Mucosa of stomach (tissue), 1 donor: ENCODE measurements around the gene CPLX3.
A peak's percentile ranks its signal among the peaks of the same experiment; 100 is the strongest.

Source experiments
- H3K27me3 ChIP-seq: one replicate; pipeline ENCODE4 v1.7.0; 2013; ENCODE audit warnings: mild to moderate bottlenecking, low read length; ENCODE audit not compliant: control insufficient read depth, insufficient read depth
- H3K36me3 ChIP-seq: one replicate; pipeline ENCODE4 v1.7.0; 2013; ENCODE audit warnings: low read length; ENCODE audit not compliant: control insufficient read depth, insufficient read depth
- H3K4me1 ChIP-seq: one replicate; pipeline ENCODE4 v1.7.0; 2013; ENCODE audit warnings: mild to moderate bottlenecking, low read length; ENCODE audit not compliant: control insufficient read depth, insufficient read depth
- H3K4me3 ChIP-seq: one replicate; pipeline ENCODE4 v1.7.0; 2013; ENCODE audit warnings: low read length
- H3K9ac ChIP-seq: one replicate; pipeline ENCODE4 v1.7.0; 2013; ENCODE audit warnings: mild to moderate bottlenecking, low read length, moderate library complexity
- H3K9me3 ChIP-seq: one replicate; pipeline ENCODE4 v1.7.0; 2013; ENCODE audit warnings: mild to moderate bottlenecking, low read length, moderate library complexity; ENCODE audit not compliant: control insufficient read depth
- donor health status: Pancreatic carcinoma.

Gene CPLX3

GRCh38 chr15:74790080-74790916, 36.1 kb upstream of the CPLX3 start:
- Histone ChIP-seq H3K9ac (peak overlapping the region; percentile 61), H3K4me3 (no peak overlapping the region), H3K4me1 (peaks cover 80% of the 10 kb centered on the region), H3K27me3 (no peaks in the 10 kb centered on the region), H3K36me3 (no peaks in the 10 kb centered on the region), H3K9me3 (no peaks in the 10 kb centered on the region)

DNA sequence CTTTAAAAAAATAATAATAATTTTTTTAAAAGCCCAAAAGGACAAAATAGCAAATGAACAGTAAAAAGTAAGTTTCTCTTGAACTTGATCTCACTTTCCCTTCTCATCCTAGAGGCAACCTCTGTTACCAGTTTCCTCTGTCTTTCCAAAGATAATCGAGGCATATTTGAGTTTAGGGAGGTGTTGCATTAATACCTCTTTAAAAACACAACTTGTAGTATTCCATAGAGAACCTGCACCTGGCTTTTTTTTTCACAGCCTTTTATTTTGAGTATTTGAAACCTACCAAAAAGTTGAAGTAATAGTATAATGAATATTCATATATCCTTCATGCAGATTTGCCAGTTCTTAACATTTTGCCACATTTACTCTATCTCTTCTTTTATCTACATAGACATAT, 35.4 kb upstream of the CPLX3 start:
- peaks cover 78% of the 10 kb centered on the region for H3K4me1 ChIP-seq
- H3K27me3 ChIP-seq = no peaks in the 10 kb centered on the region
- no peaks in the 10 kb centered on the region for H3K9me3 ChIP-seq
- peak overlapping the region; percentile 61 for H3K9ac ChIP-seq
- H3K36me3 ChIP-seq = no peaks in the 10 kb centered on the region
- H3K4me3 ChIP-seq = no peak overlapping the region

DNA sequence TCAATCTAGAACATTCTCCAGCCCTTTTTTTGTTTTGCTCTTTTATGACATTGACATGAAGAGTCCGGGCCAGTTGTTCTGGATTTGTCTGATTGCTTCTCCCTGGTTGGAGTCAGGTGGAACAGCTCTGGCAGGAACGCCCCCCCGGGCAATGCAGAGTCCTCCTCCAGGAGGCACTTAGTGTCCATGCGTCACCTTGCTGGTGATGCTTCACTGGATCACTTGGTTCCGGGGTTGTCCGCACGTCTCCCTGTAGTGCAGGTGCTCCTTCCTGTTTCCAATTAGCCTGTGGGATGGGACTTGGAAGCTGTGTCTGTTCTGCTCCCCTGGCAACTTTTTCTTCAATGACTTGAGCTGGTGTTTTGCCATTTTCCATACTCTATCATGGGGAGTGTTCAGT, 34.8 kb upstream of the CPLX3 start:
- Histone ChIP-seq H3K9ac (no peak overlapping the region), H3K36me3 (no peaks in the 10 kb centered on the region), H3K4me3 (no peak overlapping the region), H3K4me1 (peaks cover 71% of the 10 kb centered on the region), H3K27me3 (no peaks in the 10 kb centered on the region), H3K9me3 (no peaks in the 10 kb centered on the region)

DNA sequence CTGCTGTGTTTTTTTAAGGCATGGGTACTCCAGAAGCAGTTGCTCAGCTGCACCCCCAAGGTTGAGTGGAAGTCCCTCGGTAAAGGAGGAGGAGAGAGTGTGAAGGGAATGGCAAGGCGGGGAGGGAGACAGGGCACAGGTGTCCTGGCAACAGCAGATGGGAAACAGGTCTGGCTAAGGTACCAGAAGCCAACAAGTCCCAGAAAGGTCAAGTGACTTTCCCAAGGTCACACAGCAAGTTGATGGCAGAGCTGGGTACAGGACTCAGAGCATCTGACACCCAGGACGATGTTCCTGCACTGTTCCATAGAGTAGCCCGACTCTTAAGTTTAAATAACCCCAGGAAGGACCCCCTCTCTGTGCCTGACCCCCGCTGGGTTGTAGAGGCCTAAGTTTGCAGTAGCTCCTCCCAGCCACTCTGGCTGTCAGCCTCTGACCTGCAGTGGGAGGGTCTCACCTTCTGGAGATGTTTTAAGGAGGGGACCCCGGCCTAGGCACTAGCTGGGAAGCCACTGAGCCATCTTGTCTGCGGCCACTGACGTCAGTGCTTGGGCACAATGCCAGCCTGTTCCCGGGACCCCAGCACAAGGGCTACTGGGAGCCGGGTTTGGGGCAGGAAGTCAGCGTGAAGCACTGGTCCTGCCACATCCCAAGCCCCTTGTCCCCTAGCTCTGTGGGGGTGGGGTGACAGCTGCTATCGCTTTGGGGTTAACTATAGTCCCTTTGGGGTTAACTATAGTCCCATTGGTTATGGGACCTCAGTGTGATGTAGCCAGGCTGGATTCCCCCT, 34.0 kb upstream of the CPLX3 start:
- Histone ChIP-seq H3K27me3 (no peaks in the 10 kb centered on the region), H3K4me3 (no peak overlapping the region), H3K4me1 (peaks cover 64% of the 10 kb centered on the region), H3K36me3 (no peaks in the 10 kb centered on the region), H3K9ac (no peak overlapping the region), H3K9me3 (no peaks in the 10 kb centered on the region)

DNA sequence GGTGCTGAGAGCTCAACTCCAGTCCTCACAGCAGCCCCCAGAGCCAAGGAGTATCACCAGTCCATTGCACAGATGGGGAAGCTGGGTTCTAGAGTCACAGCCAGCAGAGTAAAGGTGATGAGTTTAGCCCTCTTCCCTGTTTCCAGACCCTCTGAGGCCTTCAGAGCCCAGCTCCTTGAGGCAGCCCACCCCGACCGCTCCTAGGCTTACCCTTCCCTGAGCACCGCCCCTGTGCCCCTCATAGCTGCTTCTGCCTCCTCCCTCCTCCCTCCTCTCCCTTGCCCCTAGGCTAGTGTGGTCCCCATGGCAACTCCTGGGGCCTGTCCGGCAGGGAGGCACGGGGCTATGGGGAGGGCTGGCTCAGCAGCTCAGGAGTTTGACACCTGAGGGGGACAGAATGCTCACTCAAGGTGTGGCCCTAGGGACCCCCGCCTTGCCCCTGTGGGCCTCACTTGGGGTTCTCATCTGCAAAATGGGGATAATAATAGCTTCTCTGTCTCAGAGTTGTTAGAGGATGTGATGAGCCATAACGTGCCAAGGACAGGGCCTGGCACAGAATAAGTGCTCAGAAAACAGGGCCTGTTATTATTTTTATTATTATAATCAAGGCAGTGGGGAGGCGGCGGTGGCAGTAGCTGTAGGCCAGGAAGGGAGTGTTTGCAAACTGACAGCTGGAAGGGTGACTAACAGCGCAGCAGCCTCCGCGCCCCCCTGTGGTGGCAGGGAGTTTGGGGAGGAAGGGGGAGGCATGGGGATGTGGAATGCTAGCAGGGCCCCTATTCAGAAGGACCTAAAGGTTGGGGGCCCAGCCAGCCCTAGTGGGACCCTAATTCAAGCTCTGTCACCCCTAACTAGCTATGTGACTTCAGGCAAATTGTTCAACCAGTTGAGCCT, 33.0 kb upstream of the CPLX3 start:
- peaks cover 62% of the 10 kb centered on the region for H3K4me1 ChIP-seq
- no peaks in the 10 kb centered on the region for H3K36me3 ChIP-seq
- H3K4me3 ChIP-seq = no peak overlapping the region
- H3K9ac ChIP-seq = no peak overlapping the region
- no peaks in the 10 kb centered on the region for H3K27me3 ChIP-seq
- no peaks in the 10 kb centered on the region for H3K9me3 ChIP-seq

DNA sequence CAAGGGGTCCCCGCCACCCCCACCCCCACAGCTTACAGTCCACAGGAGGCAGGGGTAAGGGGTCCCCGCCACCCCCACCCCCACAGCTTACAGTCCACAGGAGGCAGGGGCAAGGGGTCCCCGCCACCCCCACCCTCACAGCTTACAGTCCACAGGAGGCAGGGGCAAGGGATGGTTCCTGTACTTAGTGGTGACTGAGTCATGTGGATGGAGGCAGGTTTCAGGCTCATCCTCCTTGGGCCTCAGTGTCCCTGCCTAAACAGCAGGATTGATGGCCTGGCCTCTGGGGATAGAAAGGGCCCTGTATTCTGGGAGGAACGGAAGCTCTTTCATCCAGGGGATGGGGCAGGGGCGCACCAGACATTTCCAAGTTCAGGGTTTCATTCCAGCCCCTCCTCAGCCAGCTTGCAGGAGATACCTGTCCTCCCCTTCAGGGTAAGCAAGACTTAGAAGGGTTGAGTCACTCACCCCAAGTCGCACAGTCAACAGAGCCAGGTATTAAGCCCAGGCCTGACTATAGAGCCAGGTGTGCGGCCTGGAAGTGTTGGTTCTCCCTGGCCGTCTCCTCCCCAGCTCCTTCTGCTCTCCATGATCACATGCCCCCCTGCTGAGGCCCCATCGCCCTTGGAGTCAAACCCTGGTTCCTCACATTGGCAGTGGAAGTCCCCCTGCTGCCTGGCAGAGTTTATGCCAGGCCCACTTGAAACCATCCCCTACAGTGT, 32.0 kb upstream of the CPLX3 start:
- Histone ChIP-seq H3K36me3 (peaks cover 5% of the 10 kb centered on the region), H3K4me3 (no peak overlapping the region), H3K9me3 (no peaks in the 10 kb centered on the region), H3K4me1 (peaks cover 60% of the 10 kb centered on the region), H3K9ac (no peak overlapping the region), H3K27me3 (no peaks in the 10 kb centered on the region)

DNA sequence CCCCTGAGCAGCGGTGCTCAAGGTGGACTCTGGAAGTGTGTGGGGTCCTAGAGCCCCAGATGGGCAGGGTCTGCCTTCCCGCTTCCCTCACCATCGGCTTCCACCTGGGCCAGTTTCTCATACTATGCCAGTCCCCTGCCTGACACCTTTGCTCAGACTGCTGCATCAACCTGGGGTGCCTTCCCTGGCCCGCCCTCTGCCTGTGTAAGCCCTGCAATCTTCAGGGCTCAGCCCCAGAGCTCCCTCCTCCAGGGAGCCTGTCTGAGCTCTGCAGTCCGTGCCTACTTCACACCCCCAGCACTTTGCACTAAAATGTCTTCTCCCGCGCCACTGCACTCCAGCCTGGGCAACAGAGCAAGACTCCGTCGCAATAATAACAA, 31.5 kb upstream of the CPLX3 start:
- no peaks in the 10 kb centered on the region for H3K9me3 ChIP-seq
- H3K4me1 ChIP-seq = peaks cover 60% of the 10 kb centered on the region
- H3K36me3 ChIP-seq = peaks cover 8% of the 10 kb centered on the region
- H3K4me3 ChIP-seq = no peak overlapping the region
- H3K27me3 ChIP-seq = no peaks in the 10 kb centered on the region
- H3K9ac ChIP-seq = no peak overlapping the region

DNA sequence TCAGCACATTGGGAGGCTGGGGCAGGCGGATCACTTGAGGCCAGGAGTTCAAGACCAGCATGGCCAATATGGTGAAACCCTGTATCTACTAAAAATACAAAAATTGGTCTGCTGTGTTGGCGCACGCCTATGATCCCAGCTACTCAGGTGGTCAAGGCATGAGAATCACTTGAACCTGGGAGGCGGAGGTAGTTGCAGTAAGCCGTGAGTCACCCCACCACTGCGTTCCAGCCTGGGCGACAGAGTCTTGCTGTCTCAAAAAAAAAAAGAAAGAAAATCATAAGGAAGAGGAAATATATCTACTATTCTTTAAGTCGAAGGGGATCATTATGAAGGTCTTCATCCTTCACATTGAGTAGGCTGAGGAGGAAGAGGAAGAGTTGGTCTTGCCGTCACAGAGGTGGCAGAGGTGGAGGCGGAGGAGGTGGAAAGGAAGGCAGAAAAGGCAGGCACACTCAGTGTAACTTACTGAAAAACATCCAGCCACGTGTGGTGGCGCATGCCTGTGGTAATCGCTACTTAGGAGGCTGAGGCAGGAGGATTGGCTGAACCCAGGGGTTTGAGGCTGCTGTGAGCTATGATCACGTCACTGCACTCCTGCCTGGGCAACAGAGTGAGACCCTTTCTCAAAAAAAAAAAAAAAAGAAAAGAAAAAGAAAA, 30.3 kb upstream of the CPLX3 start:
- no peak overlapping the region for H3K9ac ChIP-seq
- peaks cover 8% of the 10 kb centered on the region for H3K36me3 ChIP-seq
- no peaks in the 10 kb centered on the region for H3K9me3 ChIP-seq
- peaks cover 57% of the 10 kb centered on the region for H3K4me1 ChIP-seq
- H3K27me3 ChIP-seq = no peaks in the 10 kb centered on the region
- no peak overlapping the region for H3K4me3 ChIP-seq

GRCh38 chr15:74798388-74799254, 27.8 kb upstream of the CPLX3 start:
- H3K27me3 ChIP-seq = no peaks in the 10 kb centered on the region
- H3K36me3 ChIP-seq = peaks cover 8% of the 10 kb centered on the region
- no peak overlapping the region for H3K4me3 ChIP-seq
- H3K9me3 ChIP-seq = no peaks in the 10 kb centered on the region
- peaks cover 38% of the 10 kb centered on the region for H3K4me1 ChIP-seq
- H3K9ac ChIP-seq = peak overlapping the region; percentile 5

- H3K9me3 ChIP-seq = no peaks in the 10 kb centered on the region
- H3K4me1 ChIP-seq = peaks cover 36% of the 10 kb centered on the region
- no peak overlapping the region for H3K9ac ChIP-seq
- H3K36me3 ChIP-seq = peaks cover 8% of the 10 kb centered on the region
- no peak overlapping the region for H3K4me3 ChIP-seq
- no peaks in the 10 kb centered on the region for H3K27me3 ChIP-seq
Measured at GRCh38 chr15:74799255-74799855, 27.1 kb upstream of the CPLX3 start.
